ENCODE measurements around the gene METTL21A. TPM values are rescaled to one million over a fixed set of nuclear protein-coding genes. Genes with fewer than 3 reads are reported as not detected.

METTL21A gene
- total and polyA plus RNA-seq, 2 of the 13 experiments (the other 11 are each of a cell fraction or from before 2014, with no cell fraction given) = 42.4 to 61.2 TPM

DNA sequence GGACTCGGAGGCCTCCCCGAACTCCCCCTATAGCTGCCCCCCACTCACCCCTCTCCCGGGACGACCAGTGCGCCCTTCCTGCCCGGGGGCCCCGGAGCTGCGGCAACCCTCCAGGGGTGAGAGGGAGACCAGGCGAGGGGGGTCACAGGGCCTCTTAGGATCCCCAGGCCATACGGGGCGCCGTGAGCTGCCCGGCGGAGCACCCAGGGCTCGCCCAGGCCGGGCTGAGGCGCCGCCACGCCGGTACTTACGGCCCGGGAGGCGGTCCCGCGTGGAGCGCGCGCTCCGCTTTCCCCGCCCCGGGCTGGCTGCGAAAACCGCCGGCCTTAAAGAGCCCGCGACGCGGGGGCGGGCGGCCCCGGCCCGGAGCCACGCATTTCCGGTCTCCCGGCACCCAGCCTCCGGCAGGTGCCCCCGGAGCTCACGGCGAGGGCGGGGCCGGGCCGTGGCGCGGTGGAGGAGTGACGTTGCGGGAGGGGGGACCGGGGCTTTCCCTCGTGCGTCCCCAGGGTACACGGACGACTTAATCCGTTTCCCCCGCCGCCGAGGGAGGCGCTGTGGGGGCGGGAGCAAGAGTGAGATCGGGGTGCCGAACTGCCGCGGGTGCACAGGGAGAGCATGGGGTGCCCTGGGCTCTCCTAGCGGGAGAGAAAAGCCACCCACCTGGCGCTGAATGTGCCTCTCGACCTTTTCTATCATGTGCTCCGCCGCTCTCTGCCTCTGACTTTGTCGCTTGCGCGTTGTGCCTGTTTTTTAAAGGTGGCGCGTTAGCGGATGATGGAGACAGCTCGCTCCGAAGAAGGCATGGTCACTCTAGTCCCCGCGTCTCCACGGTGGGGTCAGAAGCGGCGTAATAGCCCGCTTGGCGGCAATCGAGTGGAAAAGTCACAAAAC lies at the start of gene METTL21A (continued):
- TF ChIP-seq, protein P1, sequence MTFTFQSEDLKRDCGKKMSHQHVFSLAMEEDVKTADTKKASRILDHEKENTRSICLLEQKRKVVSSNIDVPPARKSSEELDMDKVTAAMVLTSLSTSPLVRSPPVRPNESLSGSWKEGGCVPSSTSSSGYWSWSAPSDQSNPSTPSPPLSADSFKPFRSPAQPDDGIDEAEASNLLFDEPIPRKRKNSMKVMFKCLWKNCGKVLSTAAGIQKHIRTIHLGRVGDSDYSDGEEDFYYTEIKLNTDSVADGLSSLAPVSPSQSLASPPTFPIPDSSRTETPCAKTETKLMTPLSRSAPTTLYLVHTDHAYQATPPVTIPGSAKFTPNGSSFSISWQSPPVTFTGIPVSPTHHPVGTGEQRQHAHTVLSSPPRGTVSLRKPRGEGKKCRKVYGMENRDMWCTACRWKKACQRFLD (CRISPR knock-in tag; IDR thresholded peaks at IDR 0.05; ENCODE audit: borderline replicate concordance) = peak; percentile 60; the same call in 1 of the 2 replicates
- TF ChIP-seq ZNF563 (CRISPR knock-in tag; IDR thresholded peaks at IDR 0.05) = peak; percentile 90; the same call in 1 of the 2 replicates
- TF ChIP-seq EHMT2 (IDR thresholded peaks at IDR 0.05; ENCODE audit: borderline replicate concordance, low read depth, low read length) = no peak
- TF ChIP-seq ZNF232 (CRISPR knock-in tag; IDR thresholded peaks at IDR 0.05; ENCODE audit: borderline replicate concordance) = peak; percentile 87; the same call in 1 of the 2 replicates
- TF ChIP-seq BHLHE40 (IDR thresholded peaks at IDR 0.05; ENCODE audit: low read length) = peak; percentile 47
- no peak for TF ChIP-seq FIP1L1 (IDR thresholded peaks at IDR 0.05; ENCODE audit: borderline replicate concordance, insufficient read depth, low read depth, low read length)
- TF ChIP-seq, protein P2, sequence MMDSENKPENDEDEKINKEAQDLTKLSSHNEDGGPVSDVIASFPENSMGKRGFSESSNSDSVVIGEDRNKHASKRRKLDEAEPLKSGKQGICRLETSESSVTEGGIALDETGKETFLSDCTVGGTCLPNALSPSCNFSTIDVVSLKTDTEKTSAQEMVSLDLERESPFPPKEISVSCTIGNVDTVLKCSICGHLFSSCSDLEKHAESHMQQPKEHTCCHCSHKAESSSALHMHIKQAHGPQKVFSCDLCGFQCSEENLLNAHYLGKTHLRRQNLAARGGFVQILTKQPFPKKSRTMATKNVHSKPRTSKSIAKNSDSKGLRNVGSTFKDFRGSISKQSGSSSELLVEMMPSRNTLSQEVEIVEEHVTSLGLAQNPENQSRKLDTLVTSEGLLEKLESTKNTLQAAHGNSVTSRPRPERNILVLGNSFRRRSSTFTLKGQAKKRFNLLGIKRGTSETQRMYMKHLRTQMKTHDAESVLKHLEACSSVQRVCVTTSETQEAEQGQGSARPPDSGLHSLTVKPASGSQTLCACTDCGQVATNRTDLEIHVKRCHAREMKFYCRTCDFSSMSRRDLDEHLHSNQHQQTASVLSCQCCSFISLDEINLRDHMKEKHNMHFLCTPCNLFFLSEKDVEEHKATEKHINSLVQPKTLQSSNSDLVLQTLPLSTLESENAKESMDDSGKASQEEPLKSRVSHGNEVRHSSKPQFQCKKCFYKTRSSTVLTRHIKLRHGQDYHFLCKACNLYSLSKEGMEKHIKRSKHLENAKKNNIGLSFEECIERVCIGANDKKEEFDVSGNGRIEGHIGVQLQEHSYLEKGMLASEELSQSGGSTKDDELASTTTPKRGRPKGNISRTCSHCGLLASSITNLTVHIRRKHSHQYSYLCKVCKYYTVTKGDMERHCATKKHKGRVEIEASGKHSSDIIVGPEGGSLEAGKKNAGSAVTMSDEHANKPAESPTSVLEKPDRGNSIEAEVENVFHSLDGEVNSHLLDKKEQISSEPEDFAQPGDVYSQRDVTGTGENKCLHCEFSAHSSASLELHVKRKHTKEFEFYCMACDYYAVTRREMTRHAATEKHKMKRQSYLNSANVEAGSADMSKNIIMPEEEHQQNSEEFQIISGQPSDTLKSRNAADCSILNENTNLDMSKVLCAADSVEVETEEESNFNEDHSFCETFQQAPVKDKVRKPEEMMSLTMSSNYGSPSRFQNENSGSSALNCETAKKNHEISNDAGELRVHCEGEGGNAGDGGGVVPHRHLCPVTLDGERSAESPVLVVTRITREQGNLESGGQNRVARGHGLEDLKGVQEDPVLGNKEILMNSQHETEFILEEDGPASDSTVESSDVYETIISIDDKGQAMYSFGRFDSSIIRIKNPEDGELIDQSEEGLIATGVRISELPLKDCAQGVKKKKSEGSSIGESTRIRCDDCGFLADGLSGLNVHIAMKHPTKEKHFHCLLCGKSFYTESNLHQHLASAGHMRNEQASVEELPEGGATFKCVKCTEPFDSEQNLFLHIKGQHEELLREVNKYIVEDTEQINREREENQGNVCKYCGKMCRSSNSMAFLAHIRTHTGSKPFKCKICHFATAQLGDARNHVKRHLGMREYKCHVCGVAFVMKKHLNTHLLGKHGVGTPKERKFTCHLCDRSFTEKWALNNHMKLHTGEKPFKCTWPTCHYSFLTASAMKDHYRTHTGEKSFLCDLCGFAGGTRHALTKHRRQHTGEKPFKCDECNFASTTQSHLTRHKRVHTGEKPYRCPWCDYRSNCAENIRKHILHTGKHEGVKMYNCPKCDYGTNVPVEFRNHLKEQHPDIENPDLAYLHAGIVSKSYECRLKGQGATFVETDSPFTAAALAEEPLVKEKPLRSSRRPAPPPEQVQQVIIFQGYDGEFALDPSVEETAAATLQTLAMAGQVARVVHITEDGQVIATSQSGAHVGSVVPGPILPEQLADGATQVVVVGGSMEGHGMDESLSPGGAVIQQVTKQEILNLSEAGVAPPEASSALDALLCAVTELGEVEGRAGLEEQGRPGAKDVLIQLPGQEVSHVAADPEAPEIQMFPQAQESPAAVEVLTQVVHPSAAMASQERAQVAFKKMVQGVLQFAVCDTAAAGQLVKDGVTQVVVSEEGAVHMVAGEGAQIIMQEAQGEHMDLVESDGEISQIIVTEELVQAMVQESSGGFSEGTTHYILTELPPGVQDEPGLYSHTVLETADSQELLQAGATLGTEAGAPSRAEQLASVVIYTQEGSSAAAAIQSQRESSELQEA (CRISPR knock-in tag; IDR thresholded peaks at IDR 0.05; ENCODE audit: not compliant biosample characterization) = peak; percentile 32
- TF ChIP-seq DPF2 (CRISPR knock-in tag; IDR thresholded peaks at IDR 0.05; ENCODE audit: borderline replicate concordance, low read depth) = no peak; the same call in 1 of the 2 replicates
- TF ChIP-seq, protein P3, sequence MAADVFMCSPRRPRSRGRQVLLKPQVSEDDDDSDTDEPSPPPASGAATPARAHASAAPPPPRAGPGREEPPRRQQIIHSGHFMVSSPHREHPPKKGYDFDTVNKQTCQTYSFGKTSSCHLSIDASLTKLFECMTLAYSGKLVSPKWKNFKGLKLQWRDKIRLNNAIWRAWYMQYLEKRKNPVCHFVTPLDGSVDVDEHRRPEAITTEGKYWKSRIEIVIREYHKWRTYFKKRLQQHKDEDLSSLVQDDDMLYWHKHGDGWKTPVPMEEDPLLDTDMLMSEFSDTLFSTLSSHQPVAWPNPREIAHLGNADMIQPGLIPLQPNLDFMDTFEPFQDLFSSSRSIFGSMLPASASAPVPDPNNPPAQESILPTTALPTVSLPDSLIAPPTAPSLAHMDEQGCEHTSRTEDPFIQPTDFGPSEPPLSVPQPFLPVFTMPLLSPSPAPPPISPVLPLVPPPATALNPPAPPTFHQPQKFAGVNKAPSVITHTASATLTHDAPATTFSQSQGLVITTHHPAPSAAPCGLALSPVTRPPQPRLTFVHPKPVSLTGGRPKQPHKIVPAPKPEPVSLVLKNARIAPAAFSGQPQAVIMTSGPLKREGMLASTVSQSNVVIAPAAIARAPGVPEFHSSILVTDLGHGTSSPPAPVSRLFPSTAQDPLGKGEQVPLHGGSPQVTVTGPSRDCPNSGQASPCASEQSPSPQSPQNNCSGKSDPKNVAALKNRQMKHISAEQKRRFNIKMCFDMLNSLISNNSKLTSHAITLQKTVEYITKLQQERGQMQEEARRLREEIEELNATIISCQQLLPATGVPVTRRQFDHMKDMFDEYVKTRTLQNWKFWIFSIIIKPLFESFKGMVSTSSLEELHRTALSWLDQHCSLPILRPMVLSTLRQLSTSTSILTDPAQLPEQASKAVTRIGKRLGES (CRISPR knock-in tag; IDR thresholded peaks at IDR 0.05; ENCODE audit: borderline replicate concordance) = no peak
- TF ChIP-seq ZNF839 (CRISPR knock-in tag; IDR thresholded peaks at IDR 0.05; ENCODE audit: borderline replicate concordance) = no peak; the same call in 1 of the 2 replicates
- peak; percentile 91 for TF ChIP-seq ZNF451 (CRISPR knock-in tag; IDR thresholded peaks at IDR 0.05)
- TF ChIP-seq, protein P4, sequence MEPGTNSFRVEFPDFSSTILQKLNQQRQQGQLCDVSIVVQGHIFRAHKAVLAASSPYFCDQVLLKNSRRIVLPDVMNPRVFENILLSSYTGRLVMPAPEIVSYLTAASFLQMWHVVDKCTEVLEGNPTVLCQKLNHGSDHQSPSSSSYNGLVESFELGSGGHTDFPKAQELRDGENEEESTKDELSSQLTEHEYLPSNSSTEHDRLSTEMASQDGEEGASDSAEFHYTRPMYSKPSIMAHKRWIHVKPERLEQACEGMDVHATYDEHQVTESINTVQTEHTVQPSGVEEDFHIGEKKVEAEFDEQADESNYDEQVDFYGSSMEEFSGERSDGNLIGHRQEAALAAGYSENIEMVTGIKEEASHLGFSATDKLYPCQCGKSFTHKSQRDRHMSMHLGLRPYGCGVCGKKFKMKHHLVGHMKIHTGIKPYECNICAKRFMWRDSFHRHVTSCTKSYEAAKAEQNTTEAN (CRISPR knock-in tag; conservative IDR thresholded peaks at IDR 0.05) = peak; percentile 56; the same call in 1 of the 2 replicates
- TF ChIP-seq ZMAT3 (CRISPR knock-in tag; conservative IDR thresholded peaks at IDR 0.05) = peak; percentile 70; the same call in 1 of the 2 replicates

Data from HepG2 (cell line).